Kidney tubule cell (primary cell): Measurements from ENCODE around the gene MLXIP.
"Not testable (repeated sequence)": the region's sequence is repeated elsewhere in the genome, so short reads cannot be mapped to it uniquely, and the experiment has no call there.

ENCODE experiments used
- DNase-seq: peaks from one replicate; pipeline ENCODE4 v3.0.0-alpha.2; 2018; ENCODE audit warnings: low spot score

MLXIP gene

GRCh38 chr12:122054842-122055520, 23.6 kb upstream of the MLXIP start:
- DNase-seq: no peak

DNA sequence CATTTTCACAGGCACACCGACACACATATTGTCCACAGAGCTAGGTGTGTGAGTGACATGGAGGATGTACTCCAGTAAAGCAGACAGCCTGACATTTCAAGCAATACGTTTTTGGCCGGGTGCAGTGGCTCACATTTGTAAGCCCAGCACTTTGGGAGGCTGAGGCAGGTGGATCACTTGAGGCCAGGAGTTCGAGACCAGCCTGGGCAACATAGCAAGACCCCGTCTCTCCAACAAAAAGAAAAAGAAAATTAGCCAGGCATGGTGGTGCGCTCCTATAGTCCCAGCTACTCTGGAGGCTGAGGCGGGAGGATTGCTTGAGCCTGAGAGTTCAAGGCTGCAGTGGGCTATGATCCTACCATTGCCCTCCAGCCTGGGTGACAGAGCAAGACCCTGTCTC, 22.1 kb upstream of the MLXIP start:
- not testable (repeated sequence) for DNase-seq

DNA sequence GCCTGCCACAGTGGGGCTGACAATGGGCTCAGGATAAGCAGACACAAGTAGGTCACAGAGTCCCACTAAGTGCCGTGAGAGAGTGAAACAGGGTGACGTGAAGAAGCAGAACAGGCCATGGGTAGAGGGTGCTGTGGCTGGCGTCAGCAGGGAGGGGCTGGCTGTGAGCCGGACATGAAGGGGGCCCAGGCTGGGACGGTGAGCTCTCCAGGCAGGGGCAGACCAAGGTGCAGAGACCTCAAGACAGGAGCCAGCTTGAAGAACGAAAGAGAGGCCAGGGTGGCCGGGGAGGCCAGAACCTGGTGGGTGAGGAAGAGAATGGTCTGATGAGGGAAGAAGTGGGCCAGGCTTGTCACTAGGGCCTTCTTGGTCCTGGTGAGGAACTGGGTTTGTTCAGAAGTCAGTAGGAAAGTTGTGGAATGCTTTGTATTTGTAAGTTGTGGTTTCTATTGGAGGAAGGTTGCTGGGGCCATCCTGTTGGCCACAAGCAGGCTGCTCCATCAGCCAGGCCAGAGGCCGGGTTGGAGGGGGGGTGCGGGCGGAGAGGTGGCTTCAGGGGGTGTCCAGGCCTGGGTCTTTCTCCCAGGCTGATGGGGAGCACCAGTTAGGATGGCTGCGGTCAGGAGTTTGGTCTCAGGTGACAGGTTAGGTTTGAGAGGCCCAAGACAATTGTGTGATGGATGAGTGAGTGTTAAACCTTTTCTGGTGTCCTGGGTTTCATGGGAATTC, 21.4 kb upstream of the MLXIP start:
- DNase-seq: no peak

DNA sequence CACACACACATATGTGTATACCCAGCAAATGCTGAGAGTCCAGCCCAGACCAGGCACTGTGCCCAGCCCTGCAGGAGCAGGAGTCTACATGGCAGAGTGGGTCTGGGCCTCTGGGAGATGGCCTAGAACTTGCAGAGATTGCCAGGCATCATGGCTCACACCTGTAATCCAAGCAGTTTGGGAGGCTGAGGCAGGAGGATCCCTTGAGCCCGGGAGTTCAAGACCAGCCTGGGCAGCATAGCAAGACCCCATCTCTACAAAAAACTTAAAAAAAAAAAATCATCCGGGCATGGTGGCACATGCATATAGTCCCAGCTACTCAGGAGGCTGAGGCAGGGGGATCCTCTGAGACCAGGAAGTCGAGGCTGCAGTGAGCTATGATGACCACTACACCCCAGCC, 20.8 kb upstream of the MLXIP start:
- DNase-seq: no peak

DNA sequence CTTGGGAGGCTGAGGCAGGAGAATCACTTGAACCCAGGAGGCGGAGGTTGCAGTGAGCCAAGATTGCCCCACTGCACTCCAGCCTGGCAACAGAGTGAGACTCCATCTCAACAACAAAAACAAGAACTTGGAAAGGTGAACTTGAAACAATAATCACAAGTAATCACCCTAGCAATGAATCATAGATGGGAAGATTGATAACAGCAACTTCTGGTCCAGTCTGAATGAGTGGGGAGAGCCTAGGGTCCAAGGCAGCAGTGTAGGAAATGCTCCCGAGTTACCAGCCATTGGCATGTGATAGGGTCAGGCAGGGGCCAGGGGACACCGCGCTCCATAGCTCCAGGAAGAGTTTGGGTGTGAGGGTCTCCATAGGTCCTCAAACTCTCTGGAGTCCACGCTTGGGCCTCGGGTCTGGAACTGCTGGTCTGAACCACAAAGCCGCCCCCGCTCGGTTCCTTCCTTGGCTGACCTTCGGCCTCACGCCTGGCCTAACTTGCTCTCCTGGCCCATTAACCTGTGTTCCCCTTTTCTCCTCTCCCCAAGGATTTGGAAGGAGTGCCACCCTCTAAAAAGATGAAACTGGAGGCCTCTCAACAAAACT, 19.9 kb upstream of the MLXIP start:
- DNase-seq: no peak

DNA sequence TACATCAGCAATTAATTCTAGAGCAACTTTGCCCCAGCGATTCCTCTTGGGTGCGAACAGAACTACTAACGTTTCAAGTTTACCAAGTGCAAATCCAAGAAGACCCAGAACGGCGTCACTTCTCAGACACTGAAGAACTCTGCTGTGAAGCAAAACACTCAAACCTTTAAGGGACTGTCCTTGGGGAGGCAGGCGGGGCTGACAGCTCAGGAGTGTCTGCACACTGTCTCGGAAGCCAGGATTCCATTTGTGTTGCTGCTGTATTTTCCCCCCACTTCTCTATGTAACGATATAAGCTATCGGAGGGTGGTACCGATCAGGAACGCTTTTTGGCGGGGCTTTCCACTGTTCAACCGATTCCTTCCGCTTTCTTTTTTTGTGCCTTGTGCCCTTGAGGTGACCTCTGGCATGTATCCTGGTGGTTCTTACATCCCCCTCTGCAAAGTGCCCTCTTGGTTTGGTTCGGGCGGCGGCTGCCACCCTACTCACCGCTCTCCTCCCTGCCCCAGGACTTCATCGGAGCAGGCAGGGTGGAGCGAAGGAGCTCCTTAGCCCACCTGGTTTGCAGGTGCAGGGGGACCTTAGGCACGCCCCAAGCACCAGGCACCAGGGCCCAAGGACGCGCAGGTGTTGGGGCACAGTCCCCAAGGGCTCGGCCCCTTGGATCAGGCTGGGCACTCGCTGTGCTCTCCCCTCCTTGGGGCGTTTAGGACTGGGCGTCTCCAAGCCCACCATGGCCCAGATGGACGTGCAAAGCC, 19.2 kb upstream of the MLXIP start:
- no peak for DNase-seq

DNA sequence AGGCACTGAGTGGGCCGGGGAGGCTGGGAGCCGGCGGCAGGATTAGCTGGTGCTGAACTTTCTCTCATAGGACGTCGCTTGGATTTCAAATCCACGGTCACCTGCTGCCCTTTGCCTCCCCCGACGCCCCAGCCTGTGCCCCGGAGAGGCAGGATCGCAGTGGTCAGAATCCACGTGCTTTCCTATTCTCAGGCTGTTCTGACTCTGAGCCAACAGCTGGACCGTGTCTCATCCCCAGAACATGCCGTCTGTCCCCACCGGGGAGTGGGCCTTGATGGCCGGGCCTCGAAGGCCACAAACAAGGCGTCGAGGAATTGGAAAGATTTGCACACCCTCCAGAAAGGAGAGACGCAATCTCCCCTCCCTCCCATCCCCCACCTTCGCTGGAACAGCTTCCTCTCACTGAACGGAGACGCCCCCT, 18.5 kb upstream of the MLXIP start:
- no peak for DNase-seq

- DNase-seq: no peak
Measured at GRCh38 chr12:122061253-122061652, 17.3 kb upstream of the MLXIP start.

GRCh38 chr12:122062832-122063693, 15.5 kb upstream of the MLXIP start:
- peak; percentile 93 for DNase-seq

DNA sequence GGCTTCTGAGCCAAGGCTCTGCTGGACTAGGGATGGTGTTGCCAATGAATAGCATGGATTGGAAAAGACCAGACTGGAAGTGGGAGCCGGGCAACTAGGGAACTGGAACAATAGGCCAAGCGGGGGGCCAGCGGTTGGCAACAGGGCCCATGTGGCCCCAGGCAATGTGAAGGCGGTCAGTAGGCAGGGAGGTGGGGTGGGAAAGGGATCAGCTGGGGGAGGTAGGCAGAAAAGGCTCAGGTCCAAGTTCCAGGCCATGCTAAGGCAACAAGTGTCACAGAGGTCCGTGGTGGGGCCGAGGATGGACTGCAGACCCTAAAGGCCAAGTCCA, 14.9 kb upstream of the MLXIP start:
- DNase-seq: no peak

DNA sequence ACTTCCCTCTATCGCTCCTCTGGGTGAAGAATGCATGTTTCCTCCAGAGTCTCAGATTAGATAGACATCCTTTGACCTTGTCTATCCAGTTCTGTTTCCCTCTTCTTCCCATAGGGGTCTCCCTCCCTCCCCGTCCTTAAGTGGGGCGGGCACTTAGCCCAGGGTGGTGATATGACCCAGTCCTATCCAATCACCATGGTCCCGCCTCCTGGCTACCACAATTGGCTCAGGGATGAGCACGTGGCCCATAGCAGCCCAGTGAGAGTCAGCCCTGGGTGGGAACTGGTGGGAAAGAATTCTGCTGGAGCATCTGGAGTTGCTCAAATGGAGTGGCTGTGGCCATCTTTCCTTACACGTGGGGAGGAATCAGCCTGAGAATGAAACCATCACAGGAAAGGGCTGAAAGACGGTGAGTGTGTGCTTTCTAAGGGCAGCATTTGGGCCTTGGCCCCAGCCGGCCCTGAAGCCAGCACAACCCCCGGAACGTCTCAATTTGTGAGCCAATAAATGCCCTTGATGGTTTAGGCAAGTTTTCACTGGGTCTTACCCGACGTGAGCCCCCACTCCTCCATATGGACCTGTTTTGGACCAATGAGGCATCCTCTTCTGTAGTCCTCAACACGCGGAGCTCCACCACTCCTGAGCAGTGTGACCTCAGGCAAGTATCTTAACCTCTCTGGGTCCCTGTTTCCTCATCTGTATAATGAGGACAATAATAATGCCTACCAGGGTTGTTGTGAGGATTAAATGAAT, 14.4 kb upstream of the MLXIP start:
- peak; percentile 96 for DNase-seq

DNA sequence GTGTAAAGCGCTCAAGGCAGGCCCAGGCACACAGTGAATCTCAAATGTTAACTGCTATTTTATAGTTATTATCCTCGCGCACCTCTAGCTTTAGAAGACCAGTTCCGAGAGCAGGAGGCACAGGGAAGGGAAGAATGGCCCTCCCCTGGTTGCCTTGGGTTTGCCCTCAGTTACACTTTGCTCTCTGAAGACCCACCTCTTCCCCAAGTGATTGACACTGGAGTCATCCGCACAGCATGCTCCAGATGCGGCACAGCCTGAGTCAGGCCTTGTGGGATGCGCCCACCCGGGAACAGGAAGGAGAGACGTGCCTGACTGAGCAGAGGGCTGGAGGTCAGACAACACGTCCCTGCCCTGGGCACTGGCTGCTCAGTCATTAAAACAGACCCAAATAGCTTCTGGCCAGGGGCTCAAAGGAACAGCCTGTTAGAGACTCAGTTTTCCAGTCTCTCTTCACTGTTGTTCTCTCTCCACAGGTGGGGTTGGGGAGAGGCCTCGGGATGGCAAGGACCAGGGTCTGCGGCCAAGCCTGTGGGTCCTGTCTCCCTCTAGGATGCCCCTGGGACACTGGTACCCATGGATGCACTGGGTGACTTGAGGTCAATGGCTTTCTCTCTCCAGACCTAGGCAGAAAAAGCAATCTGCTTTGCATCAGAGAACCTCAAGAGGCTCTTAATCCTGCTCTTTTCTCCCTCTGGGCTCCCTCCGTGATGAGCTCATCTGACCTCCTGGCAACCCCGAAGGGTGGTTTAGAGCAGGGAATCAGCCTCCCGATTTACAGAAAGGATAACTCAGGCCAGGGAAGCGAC, 13.6 kb upstream of the MLXIP start:
- DNase-seq: peak; percentile 99

DNA sequence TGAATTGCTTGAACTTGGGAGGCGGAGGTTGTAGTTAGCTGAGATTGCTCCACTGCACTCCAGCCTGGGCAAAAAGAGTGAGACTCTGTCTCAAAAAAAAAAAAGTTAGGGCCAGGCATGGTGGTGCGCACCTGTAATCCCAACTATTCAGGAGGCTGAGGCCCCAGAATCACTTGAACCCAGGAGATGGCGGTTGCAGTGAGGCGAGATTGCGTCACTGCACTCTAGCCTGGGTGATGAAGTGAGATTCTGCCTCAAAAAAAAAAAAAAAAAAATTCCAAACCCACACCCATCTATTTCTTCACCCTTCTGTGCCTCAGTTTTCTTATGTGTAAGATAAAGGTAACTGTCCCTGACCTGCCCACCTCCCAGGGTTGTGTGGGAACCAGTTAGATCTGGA, 11.0 kb upstream of the MLXIP start:
- DNase-seq: no peak

DNA sequence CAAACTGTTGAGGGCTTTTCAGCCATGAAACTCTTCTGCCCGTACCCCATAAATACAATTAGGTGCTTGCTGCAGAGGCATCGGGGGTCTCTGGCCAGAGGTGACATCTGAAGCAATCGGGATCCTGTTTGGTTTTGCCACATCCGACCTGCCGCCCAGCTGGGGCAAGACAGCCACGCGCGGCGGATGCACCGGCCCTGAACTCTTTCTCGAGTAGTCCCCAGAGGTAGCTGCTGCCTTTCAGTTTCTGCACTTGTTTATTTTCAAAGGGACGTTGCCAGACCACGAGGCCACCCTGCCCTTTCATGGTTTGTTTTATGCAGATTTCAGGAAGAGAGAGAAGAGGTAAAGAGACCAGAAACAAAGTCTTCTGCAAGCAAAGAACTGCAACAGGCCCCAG, 10.6 kb upstream of the MLXIP start:
- no peak for DNase-seq

DNA sequence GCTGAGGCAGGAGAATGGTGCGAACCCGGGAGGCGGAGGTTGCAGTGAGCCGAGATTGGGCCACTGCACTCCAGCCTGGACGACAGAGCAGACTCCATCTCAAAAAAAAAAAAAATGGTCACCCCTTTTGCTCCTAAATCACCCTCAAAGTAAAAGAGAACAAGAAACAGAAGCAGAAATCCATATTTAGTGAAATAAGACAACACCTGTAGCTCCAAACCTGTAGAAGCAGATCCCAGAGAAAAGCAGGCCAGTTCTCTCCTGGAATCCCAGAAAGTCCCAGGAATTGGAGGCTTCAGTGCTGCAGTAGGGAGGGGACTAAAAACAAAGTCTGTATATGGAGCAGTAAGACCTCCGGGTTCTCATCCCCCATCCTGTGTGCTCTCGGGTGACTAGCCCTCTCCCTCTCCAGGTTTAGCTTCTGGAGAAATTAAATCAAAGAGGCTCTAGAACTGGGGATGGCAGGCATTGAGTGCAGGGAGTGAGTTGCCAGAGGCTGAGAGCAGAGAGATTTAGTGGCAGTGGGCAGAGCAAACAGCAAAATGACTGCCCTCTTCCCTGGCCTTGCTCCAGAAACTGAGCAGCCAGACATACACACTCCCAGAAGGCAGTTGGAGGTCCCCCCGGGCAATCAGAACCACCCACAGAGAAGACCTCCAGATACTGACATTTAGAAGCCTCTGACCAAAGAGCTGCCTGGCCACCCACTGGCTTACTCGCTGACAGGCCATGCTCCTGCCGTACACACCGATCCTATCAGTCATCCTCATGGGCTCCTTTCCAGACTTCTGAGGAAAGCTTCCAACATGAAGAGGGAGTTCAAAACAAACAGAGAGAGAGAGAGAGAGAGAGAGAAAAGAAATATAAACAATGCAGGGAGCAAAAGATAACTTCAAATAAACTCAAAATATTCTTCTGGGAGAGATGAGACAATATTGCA, 6.3 kb upstream of the MLXIP start:
- DNase-seq: peak; percentile 89

DNA sequence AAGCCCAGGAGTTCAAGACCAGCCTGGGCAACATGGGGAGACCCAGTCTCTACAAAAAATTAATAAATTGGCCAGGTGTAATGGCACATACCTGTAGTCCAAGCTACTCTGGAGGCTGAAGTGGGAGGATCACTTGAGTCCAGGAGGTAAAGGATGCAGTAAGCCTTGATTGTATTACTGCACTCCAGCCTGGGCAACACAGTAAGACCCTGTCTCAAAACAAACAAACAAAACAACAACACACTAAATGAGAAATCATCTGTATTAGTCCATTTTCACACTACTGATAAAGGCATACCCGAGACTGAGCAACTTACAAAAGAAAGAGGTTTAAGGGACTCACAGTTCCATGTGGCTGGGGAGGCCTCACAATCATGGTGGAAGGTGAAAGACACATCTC, 4.7 kb upstream of the MLXIP start:
- no peak for DNase-seq

DNA sequence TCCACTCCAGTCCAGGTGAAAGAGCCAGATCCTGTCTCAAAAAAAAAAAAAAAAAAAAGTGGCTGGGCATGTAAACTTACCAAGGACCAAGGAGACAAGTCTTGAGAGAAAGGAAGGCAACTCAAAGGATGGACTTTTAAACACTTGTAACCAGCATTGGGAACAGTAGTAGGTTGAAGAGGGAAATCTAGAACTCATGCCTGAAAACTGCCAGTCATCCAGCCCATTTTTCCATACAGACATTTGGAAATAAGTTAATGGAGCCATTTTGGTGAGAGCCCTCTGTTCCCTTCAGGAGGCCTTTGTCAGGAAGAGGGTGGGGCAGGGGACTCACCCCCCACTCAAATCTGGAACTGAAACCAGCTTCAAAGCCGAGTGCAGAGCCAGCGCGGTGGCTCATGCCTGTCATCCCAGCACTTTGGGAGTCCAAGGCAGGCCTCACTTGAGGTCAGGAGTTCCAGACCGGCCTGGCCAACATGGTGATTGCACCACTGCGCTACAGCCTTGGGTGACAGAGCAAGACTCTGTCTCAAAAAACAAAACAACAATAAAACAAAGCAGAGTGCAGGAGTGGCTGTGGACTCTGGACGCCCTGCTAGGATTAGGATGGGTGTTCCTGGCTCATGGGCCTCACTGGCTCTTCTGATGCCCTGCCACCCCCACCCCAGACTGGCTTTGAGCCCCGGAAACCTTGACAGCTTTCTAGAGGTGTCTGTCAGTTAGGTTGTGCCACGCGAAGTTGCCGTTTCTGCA, 1.6 kb upstream of the MLXIP start:
- DNase-seq: no peak

GRCh38 chr12:122079033-122079531, 526 bp downstream of the MLXIP start:
- peak; percentile 42 for DNase-seq
